NB4 (cell line): ENCODE data around the gene SERBP1.

ENCODE experiments used
- POLR2A ChIP-seq: IDR thresholded peaks from 2 replicates; pipeline ENCODE4 v1.6.1; 2011; ENCODE audit warnings: mild to moderate bottlenecking; ENCODE audit not compliant: insufficient read length; ENCODE audit errors: extremely low read depth
- TF ChIP-seq, protein P1 (sequence below): IDR thresholded peaks from one replicate; pipeline ENCODE4 v1.5.1; 2012; ENCODE audit warnings: low read depth, low read length
- TF ChIP-seq, protein P2 (sequence below): IDR thresholded peaks from 2 replicates; pipeline ENCODE4 v1.6.1; 2011; ENCODE audit warnings: low read depth, low read length

DNA sequence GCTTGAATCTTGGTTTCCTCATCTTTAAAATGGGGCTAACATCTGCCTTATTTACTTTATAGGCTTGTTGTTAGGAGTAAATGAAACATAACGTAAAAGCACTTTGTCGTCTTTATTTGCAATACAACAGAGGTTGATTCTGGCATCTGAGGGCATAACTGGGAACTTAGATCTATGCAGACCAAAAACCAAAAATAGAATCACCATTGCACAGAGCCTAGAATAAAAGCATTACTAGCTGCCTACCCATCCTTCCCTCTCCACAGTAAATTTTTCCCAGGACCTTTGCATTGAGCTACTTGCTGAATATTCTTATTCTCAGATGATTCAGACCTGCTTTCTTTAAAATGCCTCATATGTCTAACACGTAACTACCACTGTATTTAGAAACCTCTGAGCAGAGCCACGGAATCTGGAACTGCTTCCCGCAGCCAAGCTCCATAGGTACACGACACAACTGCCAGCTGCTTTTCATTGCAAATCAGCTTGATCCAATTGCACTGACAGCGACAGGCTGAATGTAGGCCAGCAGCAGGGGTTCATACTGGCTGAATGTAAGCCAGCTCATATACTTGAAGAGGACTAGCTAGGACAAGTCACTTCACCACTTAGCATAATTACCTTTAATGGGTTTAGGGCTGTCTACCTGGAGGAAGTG is 33.2 kb upstream of the SERBP1 start:
- TF ChIP-seq, protein P1, sequence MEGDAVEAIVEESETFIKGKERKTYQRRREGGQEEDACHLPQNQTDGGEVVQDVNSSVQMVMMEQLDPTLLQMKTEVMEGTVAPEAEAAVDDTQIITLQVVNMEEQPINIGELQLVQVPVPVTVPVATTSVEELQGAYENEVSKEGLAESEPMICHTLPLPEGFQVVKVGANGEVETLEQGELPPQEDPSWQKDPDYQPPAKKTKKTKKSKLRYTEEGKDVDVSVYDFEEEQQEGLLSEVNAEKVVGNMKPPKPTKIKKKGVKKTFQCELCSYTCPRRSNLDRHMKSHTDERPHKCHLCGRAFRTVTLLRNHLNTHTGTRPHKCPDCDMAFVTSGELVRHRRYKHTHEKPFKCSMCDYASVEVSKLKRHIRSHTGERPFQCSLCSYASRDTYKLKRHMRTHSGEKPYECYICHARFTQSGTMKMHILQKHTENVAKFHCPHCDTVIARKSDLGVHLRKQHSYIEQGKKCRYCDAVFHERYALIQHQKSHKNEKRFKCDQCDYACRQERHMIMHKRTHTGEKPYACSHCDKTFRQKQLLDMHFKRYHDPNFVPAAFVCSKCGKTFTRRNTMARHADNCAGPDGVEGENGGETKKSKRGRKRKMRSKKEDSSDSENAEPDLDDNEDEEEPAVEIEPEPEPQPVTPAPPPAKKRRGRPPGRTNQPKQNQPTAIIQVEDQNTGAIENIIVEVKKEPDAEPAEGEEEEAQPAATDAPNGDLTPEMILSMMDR, result no peak
- TF ChIP-seq POLR2A, result no peak
- TF ChIP-seq, protein P2, sequence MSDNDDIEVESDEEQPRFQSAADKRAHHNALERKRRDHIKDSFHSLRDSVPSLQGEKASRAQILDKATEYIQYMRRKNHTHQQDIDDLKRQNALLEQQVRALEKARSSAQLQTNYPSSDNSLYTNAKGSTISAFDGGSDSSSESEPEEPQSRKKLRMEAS, result no peak
